ENCODE results near the gene SRGAP3.
A peak's percentile ranks its signal among the peaks of the same experiment; 100 is the strongest.

The SRGAP3 gene

DNA sequence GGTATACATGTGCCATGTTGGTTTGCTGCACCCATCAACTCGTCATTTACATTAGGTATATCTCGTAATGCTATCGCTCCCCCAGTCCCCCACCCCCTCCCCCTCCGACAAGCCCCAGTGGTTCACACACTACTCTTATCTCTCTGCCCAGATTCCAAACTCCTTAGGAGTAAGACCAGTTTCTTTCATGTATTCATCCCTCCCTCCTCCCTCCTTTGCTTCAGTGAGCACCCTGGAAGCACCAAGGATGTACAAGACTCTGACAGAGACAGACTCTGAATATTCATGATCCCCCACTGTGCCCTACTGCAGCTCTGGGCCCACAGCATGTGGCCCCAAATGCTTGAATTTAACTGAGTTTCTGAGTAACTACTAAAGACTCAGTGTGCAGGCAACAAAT is 172.4 kb downstream of the SRGAP3 start:
- no peak for DNase-seq

DNA sequence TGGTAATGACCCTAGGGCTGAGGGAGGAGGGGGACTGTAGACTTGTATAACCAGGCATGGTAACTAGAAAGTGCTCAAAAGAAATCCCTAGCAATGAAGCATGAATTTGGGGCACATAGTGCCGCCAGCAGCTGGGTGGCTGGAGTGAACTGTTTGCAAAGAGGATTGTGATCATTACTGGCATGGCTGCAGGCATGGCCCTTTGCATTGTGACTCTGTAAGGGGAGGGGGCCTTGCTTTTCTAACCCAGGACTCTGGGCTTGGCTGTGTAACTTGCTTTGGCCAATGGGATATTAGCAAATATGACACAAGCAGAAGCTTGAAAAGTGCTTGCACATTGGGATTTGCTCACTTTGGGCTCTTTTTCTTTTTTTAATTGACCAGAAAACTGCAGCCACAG is 173.7 kb downstream of the SRGAP3 start:
- DNase-seq = no peak

DNA sequence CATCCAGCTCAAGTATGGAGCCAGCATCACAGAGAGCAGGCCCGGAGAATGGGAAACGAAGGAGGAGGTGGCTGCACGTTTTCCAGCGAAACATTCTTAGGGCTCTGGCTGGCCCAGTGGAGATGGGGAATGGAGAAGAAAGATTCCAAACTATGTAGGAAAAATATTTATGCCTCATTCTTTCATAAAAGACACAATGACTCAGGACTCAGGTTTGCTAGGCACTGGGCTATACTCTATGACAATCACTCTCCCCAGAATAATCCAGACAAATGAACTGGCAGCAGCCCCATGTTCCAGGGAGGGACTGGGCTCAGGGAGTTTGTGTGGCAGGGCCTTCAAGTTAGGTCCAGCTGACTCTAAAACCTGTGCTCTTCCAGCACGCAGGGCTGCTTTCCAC is 175.4 kb downstream of the SRGAP3 start:
- no peak for DNase-seq

DNA sequence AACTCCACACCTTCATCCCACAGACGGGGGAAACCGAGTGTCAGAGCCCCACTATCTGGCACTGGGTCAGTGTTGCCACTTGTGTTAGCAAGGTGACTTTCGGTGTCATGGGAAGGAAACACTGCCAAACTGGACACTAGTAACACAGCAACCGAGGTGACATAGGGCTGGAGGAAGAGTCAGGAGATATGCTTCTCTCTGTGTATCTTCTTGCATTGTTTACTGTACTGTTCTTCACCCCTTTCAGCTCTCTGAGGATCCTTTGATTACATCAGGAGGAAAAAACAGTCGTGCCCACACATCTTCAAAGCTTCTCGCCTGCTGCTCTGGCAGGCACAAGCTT is 176.8 kb downstream of the SRGAP3 start:
- DNase-seq = no peak

DNA sequence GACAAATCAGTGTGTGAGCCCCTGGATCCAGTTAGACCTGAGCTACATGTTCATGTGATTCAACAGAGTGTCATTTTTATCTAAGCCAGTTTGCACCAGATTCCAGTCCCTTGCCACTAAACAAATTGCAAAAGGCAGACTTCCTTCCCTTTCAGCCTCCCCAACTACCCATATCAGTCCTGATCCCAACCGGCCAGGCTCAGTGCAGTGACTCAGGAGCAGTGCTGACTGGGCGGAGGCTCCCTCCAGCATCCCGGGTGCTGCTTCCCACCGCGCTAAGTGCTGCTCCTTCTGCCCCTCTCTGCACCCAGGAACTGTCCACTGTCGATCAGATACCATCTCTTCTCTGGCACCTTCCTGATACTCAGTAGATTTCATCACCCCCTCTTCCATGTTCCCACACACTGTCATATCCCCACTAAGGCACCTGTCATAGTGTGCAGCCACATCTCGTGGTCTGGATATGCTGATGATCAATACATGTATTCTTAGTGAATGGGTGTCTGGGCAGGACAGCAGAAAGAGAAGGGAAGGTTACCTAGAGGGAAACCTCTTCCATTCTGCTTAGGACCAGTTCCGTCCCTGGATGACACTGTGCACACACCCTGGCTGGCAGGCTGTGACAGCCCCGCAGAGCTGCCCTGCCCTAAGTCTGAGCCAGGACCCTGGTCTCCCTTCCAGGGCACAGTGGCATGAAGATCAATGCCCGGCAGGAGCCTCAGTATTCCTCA is 177.3 kb downstream of the SRGAP3 start:
- no peak for DNase-seq

DNA sequence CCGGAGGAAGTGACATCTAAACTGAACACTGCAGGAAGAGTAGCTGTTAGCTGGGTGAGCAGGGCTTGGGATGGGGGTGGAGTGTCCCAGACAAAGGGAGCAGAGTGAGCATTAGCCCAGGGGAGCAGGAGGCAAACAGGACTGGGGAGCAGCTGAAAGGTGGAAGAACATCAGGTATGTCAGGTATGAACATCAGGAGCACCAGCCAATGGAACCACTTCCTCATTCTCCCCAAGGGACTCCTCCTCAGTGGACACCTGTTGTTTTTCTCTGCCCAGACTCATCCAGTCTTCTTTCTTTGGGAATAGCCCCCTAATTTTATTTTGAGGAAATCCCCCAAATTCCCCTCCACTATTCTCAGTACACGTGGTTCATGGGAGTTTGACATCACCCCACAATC is 178.5 kb downstream of the SRGAP3 start:
- no peak for DNase-seq

DNA sequence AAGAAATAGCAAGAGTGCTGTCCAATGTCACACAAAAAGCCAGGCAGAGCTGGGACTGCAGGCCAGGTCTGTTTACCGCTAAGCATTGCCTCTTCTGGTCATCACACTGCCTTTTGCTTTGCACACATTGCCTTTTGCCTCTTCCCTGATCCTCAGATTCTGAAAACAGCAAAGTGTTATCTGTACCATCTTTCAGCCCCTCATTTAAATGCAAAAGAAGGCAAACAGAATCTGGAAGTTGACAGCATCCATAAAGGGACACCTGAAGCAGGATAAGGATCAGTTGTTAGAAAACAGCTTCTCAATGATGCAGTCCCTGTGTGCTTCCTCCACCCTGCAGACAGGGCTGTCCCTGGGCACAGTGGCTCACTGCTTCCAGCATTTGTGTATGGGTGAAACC is 179.5 kb downstream of the SRGAP3 start:
- DNase-seq = no peak

DNA sequence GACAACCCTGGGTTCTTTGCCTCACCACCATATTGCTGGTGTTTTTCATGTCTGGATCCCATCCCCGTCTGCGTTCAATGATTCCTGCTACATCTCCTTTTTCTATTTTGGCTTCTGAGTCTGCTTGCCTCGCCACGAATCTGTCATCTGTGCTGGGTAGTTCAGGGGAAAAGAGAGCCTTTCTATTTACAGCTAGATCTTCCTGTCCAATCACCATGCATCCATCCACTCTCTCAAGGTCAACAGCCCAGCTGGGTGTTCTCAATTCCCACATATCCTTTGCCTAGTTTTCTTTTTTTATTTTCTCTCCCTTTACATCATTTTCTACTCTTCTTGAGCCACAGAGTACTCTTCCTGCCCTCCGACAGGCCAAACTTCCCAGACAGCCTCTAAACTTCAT is 181.4 kb downstream of the SRGAP3 start:
- DNase-seq = no peak

DNA sequence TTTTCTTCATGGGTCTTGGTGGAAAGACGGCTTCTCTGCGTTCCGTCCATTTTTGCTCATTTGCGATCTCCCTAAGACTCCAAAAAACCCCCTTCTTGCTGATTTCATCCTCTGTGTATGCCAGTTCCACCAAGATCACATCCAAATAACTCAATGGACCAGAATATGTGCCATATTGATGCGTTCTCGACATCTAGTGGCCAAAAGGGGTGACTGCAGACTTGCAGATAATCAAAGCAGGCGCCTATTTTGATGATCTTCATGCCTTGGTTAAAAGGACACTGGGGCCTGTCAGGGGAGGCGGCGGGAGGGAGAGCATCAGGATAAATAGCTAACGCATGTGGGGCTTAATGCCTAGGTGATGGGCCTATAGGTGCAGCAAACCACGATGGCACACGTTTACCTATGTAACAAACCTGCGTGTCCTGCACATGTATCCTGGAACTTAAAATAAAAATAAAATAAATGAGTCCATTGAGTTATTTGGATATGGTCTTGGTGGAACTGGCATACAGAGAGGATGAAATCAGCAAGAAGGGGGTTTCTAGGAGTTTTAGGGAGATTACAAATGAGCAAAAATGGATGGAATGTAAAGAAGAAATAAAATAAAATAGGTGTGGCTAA is 182.0 kb downstream of the SRGAP3 start:
- peak; percentile 22 for DNase-seq

DNA sequence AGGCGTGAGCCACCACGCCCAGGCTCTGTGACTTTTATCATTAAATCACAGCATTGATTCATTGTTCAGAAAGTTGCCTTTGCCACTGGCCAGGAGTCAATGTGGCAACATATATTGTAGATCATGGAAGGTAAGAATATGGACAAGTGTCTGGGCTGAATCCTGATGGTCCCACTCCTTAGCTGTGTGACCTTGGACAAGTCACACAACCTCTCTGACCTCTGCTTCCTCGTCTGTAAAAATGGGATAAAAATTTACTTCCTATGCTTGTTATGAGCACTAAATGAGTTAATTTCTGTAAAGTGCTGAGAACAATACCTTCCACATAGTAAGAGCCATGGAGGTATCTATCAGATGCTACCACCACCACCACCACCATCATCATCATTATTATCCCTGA is 182.7 kb downstream of the SRGAP3 start:
- no peak for DNase-seq

DNA sequence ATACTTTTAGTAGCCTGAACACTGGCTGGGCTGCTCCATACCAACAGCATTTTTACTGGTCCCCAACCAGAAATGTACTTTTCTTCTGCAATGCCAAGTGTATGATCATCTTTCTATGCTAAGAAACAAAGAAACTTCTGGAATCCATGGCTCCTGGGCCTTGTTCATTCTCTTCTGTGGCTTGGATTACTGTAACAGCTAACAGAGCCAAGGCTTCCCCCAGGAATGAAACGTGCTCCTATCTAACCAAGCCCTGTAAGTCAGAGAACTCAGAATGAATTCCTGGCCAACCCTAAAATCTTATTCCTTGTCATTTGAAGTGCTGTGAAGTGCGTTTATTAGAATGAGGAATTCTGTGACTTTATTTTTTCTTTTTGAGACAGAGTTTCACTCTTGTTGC is 183.3 kb downstream of the SRGAP3 start:
- DNase-seq = no peak

DNA sequence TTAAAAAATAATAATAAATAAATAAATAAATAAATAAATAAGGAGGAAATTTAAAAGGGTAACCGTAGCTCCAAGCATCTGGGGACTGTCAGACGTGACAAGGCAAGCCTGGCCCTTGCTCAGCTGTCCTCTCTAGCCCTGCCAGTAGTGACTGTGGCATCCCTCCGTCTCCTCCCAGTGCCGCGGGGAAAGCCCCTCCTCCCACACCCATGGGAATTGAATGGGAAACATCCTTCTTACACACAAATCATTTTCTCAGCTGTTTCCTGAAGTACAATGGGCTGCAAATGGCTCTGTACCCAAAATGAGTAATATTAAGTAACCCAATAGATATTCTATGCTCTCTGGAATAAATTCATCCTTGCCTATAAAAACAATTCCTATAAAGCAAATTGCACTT is 184.6 kb downstream of the SRGAP3 start:
- no peak for DNase-seq

DNA sequence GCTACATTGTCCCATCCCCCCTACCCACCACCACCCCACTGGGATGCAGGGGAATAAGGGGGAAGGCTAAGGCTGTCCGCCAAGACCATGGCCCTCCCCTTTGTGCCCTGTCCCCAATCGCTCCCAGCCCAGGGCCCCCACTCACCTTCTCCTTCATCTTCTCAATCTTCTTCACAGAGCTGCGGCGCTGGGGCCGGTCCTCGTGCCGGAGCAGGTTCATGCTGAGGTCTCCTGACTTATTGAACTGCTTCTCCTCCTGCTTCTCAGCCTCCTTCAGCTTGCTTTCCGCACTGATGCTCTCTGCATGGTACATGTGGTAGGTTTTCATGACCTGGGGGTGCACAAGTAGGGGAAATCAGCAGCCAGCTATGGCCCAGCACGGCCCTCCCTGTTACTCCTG is 185.2 kb downstream of the SRGAP3 start:
- no peak for DNase-seq

DNA sequence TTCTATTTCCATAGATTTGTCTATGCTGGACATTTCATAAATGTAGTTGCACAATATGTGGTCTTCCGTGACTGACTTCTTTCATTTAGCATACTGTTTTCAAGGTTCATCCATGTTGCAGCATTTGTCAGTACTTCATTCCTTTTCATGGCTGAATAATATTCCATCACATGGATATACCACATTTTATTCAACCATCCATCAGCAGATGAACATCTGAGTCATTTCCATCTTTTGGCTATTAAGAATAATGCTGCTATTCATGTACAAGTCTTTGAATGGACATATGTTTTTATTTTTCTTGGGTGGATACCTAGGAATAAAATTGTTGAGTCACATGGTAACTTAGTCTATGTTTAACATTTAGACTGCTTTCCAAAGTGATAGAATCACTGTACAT is 186.9 kb downstream of the SRGAP3 start:
- DNase-seq = no peak

DNA sequence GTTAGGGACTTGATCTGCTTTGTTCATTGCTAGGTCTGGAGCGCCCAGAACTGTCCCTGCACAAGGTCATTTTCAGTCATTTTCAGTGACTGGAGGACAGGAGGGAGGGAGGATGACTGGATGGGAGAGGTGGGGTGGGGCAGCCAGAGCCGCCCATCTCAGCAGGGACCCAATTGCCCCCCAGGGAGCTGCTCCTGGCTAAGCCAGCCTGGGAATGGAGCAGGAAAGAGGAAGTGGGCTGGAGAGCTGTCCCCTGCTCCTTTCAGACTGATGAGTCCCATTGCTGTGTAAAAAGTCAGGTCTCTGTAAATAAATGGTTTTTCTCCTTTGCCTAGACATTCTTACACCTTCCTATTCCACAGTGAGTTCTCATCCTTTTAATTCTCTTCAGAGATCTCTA is 187.8 kb downstream of the SRGAP3 start:
- no peak for DNase-seq

DNA sequence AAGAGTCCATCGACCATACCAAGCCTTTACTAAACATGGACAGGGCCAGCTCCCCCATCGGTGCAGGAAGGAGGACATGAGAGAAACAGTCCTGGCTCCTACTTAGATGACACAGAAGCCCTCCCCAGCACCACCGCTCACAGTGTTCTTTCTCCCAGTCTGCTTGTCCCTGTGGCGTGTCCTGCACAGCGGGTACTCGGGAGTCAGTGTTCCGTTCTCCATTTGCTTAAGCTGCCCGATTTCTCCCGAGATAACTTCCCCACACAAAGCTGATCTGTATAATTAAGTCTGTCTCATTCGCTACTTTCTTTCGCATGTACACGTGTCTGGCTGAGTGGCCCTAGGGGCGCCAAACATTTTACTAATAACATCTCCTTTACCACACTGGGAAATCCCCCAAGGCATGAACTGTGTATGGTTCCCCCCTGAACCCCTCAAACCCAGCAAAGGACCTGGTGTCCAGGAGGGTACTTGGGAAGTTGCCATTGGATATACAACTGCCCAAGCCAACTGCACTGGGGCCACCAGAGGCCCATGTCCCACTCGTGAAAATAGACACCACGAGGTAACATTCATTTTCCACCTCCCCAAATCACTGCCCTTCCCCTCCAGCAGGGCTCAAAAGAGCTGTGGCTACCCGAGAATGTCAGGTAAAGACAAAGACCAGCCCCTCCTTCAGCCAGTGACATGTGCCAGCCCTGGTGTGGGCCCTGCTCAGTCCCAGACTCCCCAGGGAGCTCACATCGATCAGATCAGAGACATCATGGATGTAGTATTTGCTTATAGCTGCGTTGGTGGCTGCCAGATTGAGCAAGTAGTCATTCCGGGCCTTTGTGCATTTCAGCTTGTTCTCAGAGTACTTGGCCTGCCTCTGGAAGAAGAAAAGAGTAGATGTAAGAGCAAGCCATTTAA is 189.7 kb downstream of the SRGAP3 start:
- no peak for DNase-seq

DNA sequence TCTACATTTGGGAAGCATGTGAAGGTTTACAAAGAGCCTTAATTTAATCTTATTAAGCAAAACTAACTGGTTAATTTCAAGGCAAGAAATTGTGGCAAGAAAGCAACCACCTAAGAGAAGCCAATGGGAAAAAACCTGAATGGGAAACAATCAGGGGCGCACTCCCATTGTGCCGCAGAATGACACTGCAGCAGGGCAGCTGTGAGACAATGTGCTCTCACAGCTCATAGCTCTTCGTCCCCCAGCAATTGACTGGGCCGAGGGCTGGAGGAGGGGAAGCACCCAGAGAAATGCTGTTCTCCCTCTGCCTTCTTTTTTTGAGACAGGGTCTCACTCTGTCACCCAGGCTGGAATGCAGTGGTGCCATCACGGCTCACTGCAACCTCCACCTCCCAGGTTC is 192.9 kb downstream of the SRGAP3 start:
- DNase-seq = no peak

DNA sequence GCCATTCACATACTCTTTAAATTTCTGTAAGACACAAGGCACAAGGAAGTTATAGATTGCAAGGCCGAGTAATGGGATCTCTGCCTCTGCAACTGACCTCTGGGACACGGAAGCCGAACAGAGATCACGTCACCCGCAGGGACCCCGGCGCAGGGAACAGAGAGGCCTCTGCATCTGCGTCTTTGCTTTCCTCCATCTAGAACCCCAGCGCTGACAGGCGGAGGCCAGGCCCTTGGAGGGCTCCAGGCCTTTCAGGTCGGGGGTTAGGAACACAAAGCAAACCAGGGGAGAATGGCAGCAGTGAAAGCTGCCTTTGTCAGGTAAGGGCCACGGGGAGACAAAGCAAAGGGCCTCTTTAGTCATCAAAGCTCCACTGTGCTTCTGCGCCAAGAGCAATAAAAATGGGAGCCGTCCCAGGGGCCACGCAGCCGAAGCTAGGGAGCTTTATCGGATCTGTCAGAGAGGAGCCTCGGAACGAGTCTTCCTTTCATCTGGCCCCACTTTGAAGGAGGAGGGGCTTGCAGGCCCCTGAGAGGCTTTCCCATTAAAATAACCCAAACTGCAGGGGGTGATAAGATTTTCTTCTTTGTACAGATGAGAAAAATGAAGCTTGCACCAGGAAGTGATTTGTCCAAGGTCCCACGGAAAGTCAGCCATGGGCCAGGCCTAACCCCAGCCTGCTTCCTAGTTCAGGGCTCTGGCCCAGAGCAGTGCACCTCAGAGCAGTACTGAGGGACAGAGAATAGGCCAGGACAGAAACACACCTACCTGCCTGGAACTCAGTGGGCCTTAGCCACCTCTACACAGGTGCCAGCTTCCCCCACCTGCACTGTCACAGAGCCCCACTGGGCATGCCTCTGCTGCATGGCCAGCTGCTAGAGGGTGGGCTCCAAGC is 201.7 kb downstream of the SRGAP3 start:
- DNase-seq = no peak

DNA sequence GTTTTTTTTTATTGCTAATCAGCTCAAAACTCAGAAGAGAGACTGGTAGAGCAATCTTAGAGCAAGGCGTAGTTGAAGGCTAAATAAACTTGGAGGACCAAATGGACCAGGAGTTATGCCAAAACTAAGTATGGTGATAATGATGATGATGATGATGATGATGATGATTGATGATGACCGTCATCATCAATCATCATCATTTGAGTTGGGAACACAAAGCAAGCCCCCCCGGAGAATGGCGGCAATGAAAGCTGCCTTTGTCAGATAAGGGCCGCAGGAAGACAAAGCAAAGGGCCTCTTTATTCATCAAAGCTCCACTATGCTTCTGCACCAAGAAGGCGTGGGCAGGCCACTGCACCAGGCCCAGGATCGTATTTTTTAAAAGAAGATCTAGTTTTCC is 204.1 kb downstream of the SRGAP3 start:
- DNase-seq = no peak

DNA sequence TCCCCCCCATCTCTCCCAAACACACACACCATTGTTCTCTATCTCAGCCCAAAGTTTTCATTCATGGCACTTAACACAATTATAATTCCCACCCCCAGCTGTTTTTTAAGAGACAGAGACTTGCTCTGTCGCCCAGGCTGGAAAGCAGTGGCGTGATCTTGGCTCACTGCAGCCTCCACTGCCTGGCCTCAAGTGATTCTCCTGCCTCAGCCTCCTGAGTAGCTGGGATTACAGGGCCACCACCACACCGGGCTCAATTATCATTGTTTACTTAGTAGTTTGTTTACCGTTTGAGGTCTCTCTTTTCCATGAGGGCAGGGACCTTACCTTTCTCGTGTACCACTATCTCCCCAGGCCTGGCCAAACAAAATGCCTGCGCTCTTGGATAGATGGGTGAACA is 206.4 kb downstream of the SRGAP3 start:
- DNase-seq = no peak

DNA sequence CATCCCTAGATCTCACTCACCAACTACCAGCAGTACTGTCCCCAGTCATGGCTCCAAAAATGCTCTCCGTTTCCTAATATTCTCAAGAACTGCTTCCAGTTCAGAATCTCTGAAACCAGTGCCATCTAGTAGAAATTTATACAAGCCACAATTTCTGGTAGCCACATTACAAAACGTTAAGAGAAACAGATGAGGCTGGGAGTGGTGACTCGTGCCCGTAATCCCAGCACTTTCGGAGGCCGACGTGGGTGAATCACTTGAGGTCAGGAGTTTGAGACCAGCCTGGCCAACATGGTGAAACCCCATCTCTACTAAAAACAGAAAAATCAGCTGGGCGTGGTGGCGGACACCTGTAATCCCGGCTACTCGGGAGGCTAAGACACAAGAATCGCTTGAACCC is 207.8 kb downstream of the SRGAP3 start:
- no peak for DNase-seq

DNA sequence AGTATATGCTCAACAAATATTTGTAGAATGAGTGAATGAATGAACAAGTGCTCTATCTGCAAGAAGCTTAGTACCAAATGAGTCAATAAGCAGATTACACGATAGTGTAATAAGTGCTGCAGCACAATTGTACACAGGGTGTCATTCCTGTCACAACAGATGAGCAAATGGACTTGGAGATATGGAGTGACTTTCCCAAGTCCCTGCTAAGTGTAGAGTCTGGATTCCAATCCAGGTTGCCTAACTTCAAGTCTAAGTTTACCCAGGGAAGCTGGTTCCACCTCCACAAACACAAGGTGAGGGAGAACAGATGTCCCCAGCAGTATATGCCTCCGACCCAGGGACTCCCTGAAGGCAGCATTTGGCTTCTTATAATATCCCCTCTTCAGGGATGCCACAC is 208.4 kb downstream of the SRGAP3 start:
- no peak for DNase-seq

DNA sequence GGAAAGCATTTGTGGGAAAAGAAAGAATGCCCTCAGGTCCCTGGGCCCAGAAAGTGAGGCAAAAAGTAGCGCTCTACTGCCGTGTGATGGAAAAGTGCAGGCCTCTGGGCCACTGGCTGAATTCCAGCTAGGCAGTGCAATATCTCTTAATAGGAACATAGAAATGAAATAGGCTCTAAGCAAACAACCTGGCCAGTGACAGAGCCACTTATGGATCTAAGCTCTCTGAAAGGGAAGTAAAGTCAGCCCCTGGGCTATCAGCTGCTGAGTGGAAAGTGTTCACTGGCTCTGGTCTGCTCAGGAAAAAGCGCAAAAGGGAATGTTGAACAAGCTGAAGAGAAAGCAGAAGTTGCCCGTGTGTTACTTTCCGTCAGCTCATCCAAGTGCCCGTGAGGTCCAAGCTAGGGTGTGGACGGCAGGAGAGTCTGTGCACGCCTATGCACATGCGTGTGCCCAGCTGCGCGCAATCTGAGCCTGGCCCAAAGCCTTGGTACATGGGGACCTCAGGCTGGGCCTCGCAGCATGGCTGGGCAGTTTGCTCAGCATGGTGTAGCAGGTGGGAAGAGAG is 212.2 kb downstream of the SRGAP3 start:
- no peak for DNase-seq
